ENCODE data around the gene DDX47.
"Not testable (repeated sequence)": the region's sequence is repeated elsewhere in the genome, so short reads cannot be mapped to it uniquely, and the experiment has no call there.

DDX47 gene

DNA sequence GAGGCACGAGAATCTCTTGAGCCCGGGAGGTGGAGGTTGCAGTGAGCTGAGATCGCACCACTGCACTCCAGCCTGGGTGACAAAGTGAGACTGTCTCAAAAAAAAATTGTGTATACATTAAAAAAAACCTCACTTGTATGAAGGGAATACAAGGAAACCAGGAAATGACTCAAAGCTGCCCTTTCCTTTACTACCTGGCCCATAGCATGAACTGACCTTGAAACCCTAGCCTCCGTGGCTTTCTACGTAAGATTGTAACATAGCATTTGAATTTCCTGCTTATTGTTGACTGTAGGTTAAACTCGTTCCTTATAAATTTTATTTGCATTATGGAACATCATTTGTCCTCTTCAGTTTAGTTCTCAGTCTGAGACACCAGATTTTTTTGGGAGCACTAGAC lies 9.1 kb upstream of the DDX47 start:
- Histone ChIP-seq H3K9ac (ENCODE audit: low read depth, low read length) (no peak overlapping the region), H3K36me3 (ENCODE audit: insufficient read depth, low read length) (no peaks in the 10 kb centered on the region), H3K4me1 (ENCODE audit: insufficient read depth, low read length) (0 out of 2 replicates have a peak, but pooled peaks cover 6% of the 10 kb centered on the region), H3K9me3 (ENCODE audit: control insufficient read depth, insufficient read depth, low read length) (no peaks in the 10 kb centered on the region)

DNA sequence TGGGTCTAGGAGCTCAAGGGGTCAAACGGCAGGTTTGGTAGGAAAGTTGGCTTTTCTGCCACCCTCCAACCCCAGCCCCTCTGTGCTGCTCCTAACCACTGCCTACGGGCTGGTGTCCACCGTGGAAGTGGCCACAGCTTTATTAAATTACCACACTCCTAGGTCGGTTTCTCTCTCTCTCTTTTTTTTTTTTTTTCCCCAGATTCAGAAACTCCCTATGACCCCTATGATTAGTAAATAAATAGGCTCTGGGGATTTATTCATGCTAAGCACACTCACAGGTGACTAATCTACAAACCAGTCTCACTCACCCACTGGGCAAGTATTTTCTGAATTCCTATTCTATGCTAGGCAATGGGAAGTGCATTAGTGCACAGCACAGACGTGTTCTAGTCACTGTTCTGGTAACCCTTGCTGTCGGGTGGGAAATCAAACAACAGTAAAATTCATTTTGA lies 8.7 kb upstream of the DDX47 start:
- no peaks in the 10 kb centered on the region for H3K36me3 ChIP-seq (ENCODE audit: insufficient read depth, low read length)
- H3K4me1 ChIP-seq (ENCODE audit: insufficient read depth, low read length), result 0 out of 2 replicates have a peak, but pooled peaks cover 6% of the 10 kb centered on the region
- no peak overlapping the region for H3K9ac ChIP-seq (ENCODE audit: low read depth, low read length)
- H3K9me3 ChIP-seq (ENCODE audit: control insufficient read depth, insufficient read depth, low read length), result no peaks in the 10 kb centered on the region

DNA sequence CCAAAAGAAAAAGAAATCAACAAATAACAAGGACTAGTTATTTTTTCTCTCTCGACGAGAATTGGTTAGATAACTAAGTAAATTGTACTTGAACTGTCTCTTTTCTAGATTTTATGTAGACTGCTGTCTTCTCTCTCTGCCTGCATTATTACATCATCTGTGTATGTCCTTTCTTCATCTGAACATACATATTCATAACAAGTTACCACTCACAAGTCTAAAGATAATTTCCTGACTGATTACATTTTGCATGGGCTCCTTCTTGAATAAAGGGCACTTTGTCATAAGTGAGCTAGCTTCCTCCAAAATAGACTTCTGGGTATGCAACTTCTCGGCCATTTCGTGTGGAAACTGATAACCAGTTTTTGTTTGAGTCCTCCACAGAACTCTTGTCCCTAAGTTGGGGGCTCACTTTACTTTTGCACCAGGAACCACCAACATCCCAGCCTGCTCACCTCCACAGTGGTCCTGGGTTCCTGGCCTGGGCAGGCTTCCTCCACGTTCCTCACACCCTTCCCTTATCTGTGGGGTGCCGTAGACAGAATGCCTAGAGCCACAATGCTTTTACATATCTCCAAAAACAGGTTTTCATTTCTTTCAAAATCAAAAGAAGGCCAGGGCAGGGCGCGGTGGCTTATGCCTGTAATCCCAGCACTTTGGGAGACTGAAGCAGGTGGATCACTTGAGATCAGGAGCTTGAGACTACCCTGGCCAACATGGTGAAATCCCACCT lies 6.2 kb upstream of the DDX47 start:
- H3K4me1 ChIP-seq (ENCODE audit: insufficient read depth, low read length), result 0 out of 2 replicates have a peak, but pooled peaks cover 6% of the 10 kb centered on the region
- no peak overlapping the region for H3K9ac ChIP-seq (ENCODE audit: low read depth, low read length)
- no peaks in the 10 kb centered on the region for H3K9me3 ChIP-seq (ENCODE audit: control insufficient read depth, insufficient read depth, low read length)
- H3K36me3 ChIP-seq (ENCODE audit: insufficient read depth, low read length), result no peaks in the 10 kb centered on the region

DNA sequence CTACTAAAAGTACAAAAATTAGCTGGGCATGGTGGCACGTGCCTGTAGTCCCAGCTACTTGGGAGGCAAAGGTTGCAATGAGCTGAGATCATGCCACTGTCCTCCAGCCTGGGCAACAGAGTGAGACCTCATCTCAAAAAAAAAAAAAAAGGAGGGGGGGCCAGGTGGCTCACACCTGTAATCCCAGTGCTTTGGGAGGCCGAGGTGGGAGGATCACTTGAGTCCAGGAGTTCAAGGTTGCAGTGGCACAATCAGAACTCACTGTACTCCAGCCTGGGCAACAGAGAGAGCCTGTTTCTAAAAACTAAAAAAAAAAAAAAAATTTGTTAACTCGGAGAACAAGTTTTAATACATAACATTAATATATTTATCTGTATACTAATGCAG lies 5.6 kb upstream of the DDX47 start:
- H3K4me1 ChIP-seq (ENCODE audit: insufficient read depth, low read length); H3K9ac ChIP-seq (ENCODE audit: low read depth, low read length); H3K36me3 ChIP-seq (ENCODE audit: insufficient read depth, low read length); H3K9me3 ChIP-seq (ENCODE audit: control insufficient read depth, insufficient read depth, low read length): not testable (repeated sequence)

DNA sequence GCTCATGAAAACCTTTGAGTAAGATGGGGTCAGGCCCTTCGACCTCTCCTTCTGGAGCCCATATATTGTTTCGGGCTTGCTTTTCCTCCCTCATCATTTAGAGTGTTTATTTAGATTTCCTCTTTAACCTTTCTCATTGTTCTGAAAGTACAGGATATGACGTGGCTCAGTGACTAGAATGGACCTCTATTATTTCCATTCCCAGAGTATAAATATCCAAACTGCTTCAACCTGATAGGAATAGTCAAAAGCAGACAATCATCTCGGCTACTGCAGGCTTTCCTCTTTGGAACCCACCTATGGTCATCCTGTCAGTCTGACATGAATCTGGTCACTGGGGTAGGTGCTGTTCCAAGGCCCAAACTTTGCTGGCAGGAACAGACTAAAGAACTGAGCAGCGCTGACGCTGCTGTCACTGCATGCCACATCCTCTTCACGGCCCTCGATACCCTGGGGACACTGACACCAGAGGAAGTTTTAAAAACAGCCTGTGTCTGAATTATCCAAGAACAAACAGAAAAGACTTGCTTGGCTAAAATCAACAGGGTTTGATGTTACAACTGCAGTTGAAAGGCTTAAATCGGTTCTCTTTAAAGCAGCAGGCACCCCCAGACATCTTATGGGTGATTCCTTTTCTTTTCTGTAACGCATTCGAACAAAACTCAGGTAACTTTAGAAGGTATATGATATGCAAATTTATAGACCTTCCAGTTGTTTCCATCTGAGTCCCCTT lies 5.0 kb upstream of the DDX47 start:
- no peaks in the 10 kb centered on the region for H3K36me3 ChIP-seq (ENCODE audit: insufficient read depth, low read length)
- 0 out of 2 replicates have a peak, but pooled peaks cover 6% of the 10 kb centered on the region for H3K4me1 ChIP-seq (ENCODE audit: insufficient read depth, low read length)
- H3K9ac ChIP-seq (ENCODE audit: low read depth, low read length), result no peak overlapping the region
- H3K9me3 ChIP-seq (ENCODE audit: control insufficient read depth, insufficient read depth, low read length), result no peaks in the 10 kb centered on the region

DNA sequence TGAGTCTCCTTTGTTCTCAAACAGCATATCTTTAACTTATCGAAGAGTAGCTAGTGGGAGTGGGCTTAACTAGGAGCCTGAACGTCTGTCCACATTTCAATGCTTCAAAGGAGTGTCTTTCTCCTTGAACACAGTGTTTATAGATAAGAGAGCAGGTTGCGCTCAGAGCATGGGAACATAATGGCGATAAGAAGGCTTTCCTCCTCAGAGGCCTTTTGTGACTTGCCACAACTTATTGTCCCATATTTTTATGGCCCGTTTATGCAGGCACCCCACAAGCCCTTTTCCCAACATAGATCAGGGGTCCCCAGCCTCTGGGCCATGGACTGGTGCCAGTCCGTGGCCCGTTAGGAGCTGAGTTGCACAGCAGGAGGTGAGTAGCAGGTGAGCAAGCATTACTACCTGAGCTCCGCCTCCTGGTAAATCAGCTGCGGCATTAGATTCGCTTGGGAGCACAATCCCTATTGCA lies 2.6 kb upstream of the DDX47 start:
- no peak overlapping the region for H3K9ac ChIP-seq (ENCODE audit: low read depth, low read length)
- H3K9me3 ChIP-seq (ENCODE audit: control insufficient read depth, insufficient read depth, low read length), result no peaks in the 10 kb centered on the region
- H3K36me3 ChIP-seq (ENCODE audit: insufficient read depth, low read length), result no peaks in the 10 kb centered on the region
- 0 out of 2 replicates have a peak, but pooled peaks cover 10% of the 10 kb centered on the region for H3K4me1 ChIP-seq (ENCODE audit: insufficient read depth, low read length)

DNA sequence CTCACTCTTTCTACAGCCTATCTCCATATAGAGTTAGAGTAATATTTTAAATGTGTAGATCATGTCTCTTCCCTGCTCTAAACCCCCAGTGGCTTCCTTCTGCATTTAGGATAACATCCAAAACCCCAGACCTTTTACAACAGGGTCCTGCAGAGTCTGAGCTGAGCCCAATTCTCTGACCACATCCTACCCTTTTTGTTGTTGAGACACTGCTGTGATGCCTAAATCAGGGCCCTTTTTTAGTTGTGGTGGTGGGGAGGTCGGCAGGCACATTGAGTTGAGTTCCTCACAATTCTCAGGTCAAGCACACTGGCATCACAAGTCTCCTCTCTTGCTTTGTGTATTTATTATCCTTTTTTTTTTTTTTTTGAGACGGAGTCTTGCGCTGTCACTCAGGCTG lies 1.8 kb upstream of the DDX47 start:
- 0 out of 2 replicates have a peak, but pooled peaks cover 10% of the 10 kb centered on the region for H3K4me1 ChIP-seq (ENCODE audit: insufficient read depth, low read length)
- no peaks in the 10 kb centered on the region for H3K9me3 ChIP-seq (ENCODE audit: control insufficient read depth, insufficient read depth, low read length)
- H3K36me3 ChIP-seq (ENCODE audit: insufficient read depth, low read length), result no peaks in the 10 kb centered on the region
- no peak overlapping the region for H3K9ac ChIP-seq (ENCODE audit: low read depth, low read length)

DNA sequence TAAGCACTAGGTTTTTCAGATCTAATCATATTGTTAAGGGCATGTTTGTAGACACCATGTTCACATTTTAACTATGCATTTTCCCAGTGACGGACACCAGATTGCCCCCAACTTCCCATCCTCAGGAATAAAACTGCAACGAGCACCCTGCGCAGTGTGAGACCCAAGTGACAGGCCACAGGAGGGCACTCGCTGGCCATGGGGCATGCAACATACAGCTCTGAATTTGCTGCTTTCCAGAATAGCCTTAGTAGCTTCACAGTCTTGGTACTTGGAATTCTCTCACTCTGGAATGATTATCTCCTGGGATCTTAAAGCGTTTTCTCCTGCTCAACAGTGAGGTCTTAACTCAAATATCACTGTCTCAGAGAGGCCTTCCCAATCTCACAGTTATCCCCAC lies 972 bp upstream of the DDX47 start:
- Histone ChIP-seq H3K4me1 (ENCODE audit: insufficient read depth, low read length) (0 out of 2 replicates have a peak, but pooled peaks cover 10% of the 10 kb centered on the region), H3K9me3 (ENCODE audit: control insufficient read depth, insufficient read depth, low read length) (no peaks in the 10 kb centered on the region), H3K9ac (ENCODE audit: low read depth, low read length) (no peak overlapping the region), H3K36me3 (ENCODE audit: insufficient read depth, low read length) (no peaks in the 10 kb centered on the region)

DNA sequence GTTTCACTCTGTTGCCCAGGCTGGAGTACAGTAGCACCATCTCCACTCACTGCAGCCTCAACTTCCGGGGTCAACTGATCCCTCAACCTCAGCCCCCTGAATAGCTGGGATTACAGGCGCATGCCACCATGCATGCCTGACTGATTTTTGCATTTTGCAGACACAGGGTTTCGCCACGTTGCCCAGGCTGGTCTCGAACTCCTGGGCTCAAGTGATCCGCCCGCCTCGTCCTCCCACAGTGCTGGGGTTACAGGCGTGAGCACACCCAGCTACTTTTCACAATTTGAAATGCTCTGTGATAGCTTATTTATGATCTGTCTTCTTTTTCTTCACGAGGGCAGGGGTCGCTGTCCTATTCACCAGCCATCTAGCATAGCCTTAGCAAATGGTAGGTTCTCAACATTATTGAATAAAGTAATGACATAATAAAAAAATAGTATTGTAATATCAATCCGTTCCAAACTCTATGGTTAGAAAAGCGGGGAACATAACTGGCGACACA lies 477 bp upstream of the DDX47 start:
- Histone ChIP-seq H3K9ac (ENCODE audit: low read depth, low read length) (peak overlapping the region; percentile 91; the same call in 1 of the 2 replicates), H3K9me3 (ENCODE audit: control insufficient read depth, insufficient read depth, low read length) (no peaks in the 10 kb centered on the region), H3K4me1 (ENCODE audit: insufficient read depth, low read length) (0 out of 2 replicates have a peak, but pooled peaks cover 10% of the 10 kb centered on the region), H3K36me3 (ENCODE audit: insufficient read depth, low read length) (no peaks in the 10 kb centered on the region)

DNA sequence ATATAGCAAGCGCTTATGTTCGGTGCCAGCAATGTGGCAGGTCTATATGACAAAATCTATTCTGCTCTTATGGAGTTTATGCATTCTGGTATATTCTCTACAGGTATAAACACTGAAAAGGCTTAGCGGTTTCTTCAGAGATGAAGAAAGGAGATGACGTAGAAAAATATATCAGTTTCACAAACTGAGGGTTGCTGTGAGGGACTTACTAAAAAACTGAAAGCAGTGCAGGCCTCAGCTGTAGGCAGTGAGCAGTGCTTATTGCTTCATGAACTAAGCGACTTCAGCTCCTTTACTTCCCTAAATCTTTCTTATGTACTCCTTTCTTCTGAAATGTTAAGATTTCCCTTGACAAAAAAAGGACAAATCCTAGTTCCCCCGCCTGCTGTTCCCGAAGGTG lies 4.5 kb downstream of the DDX47 start:
- H3K4me1 ChIP-seq (ENCODE audit: insufficient read depth, low read length), result peaks cover 4% of the 10 kb centered on the region; the same call in 1 of the 2 replicates
- no peak overlapping the region for H3K9ac ChIP-seq (ENCODE audit: low read depth, low read length)

DNA sequence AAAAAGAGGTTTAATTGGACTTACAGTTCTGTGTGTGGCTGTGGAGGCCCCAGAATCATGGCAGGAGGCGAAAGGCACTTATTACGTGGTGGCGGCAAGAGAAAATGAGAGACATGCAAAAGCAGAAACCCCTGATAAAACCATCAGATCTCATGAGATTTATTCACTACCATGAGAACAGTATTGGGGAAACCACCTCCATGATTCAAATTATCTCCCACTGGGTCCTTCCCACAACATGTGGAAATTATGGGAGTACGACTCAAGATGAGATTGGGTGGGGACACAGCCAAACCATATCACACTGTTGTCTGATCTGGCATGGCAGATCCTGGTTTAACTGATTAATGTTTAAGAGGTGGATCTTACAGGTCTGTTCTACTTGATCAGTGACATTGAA lies 5.6 kb downstream of the DDX47 start:
- Histone ChIP-seq H3K9me3 (ENCODE audit: control insufficient read depth, insufficient read depth, low read length) (no peaks in the 10 kb centered on the region), H3K36me3 (ENCODE audit: insufficient read depth, low read length) (peaks cover 17% of the 10 kb centered on the region), H3K4me1 (ENCODE audit: insufficient read depth, low read length) (peaks cover 4% of the 10 kb centered on the region; the same call in 1 of the 2 replicates), H3K9ac (ENCODE audit: low read depth, low read length) (no peak overlapping the region)

More for the DNA sequence above, 4.5 kb downstream of the DDX47 start:
- no peaks in the 10 kb centered on the region for H3K9me3 ChIP-seq (ENCODE audit: control insufficient read depth, insufficient read depth, low read length)
- H3K36me3 ChIP-seq (ENCODE audit: insufficient read depth, low read length), result peaks cover 7% of the 10 kb centered on the region

DNA sequence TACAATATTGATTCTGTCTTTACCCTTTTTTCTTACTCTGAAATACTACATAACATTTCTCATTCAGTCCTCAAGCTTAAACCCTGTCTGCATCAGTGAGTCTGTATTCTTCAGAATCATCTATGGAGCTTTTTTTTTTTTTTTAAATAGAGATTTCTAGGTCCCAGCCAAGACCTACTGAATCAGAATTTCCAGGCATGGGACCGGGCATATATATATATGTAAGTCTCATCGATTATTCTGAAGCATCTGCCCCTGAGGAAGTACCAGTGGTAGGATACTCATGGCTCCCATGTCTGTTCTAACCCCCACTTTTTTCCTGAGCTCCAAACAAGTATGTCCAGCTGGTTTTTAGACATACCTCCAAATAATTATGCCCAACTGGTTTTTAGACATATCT lies 6.1 kb downstream of the DDX47 start:
- Histone ChIP-seq H3K36me3 (ENCODE audit: insufficient read depth, low read length) (peaks cover 20% of the 10 kb centered on the region), H3K9ac (ENCODE audit: low read depth, low read length) (no peak overlapping the region), H3K9me3 (ENCODE audit: control insufficient read depth, insufficient read depth, low read length) (no peaks in the 10 kb centered on the region), H3K4me1 (ENCODE audit: insufficient read depth, low read length) (peaks cover 2% of the 10 kb centered on the region; the same call in 1 of the 2 replicates)

DNA sequence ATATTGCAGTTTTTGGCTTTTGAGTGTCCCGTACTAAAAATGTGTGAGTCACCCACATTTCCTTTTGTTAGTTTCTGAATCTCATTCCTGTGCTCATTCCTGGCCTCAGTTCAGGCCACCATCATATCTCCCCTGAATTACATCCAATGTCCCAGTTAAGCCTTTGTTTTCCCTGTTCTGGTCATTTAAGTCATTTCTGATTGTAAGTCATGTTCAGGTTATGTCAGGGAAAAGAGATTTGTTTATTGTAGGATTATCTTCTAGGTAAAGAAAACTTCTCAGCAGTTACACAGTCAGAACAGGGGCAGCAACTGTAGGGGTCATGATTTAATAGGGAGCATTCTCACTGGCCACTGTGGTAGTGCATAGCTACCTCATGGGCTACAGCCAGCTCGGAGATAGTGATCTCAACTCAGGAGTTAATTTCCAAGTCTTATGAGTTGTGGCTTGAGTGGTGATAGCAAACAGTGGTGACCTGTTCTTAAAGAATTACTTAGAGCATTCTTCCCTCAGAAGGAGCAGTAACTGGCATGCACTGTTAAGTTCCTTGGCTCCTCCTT lies 6.7 kb downstream of the DDX47 start:
- peaks cover 23% of the 10 kb centered on the region for H3K36me3 ChIP-seq (ENCODE audit: insufficient read depth, low read length)
- H3K9me3 ChIP-seq (ENCODE audit: control insufficient read depth, insufficient read depth, low read length), result no peaks in the 10 kb centered on the region
- no peak overlapping the region for H3K9ac ChIP-seq (ENCODE audit: low read depth, low read length)
- no peaks in the 10 kb centered on the region; the same call in 1 of the 2 replicates for H3K4me1 ChIP-seq (ENCODE audit: insufficient read depth, low read length)

DNA sequence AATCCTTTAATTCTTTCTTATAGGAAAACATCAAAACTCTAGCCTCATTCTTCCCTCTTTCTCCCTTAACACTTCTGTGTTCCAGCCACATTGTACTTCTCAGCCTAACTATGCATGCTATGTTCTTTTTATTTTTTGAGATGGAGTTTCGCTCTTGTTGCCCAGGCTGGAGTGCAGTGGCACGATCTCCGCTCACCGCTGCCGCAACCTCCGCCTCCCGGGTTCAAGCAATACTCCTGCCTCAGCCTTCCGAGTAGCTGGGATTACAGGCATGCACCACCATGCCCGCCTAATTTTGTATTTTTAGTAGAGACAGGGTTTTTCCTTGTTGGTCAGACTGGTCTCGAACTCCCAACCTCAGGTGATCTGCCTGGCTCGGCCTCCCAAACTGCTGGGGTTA lies 7.2 kb downstream of the DDX47 start:
- H3K9ac ChIP-seq (ENCODE audit: low read depth, low read length); H3K4me1 ChIP-seq (ENCODE audit: insufficient read depth, low read length); H3K9me3 ChIP-seq (ENCODE audit: control insufficient read depth, insufficient read depth, low read length): not testable (repeated sequence)
- H3K36me3 ChIP-seq (ENCODE audit: insufficient read depth, low read length), result peaks cover 25% of the 10 kb centered on the region
